H1 (cell line): ENCODE measurements around the gene STX8. TPM values are rescaled to one million over a fixed set of nuclear protein-coding genes. Genes with fewer than 3 reads are reported as not detected.

Source experiments
- CTCF ChIA-PET: fragments of 300-600 bp; sonication (Branson Sonifier 250); formaldehyde crosslinking; loops from one replicate; lab custom pipeline; 2021; ENCODE audit not compliant: partially characterized antibody; lab: Charles Lee
- POLR2A ChIA-PET: fragments of 300-600 bp; sonication (Branson Sonifier 250); formaldehyde crosslinking; loops from one replicate; lab custom pipeline; 2021; ENCODE audit warnings: inconsistent platforms; ENCODE audit not compliant: partially characterized antibody; lab: Charles Lee
- DNase-seq, 2 experiments: peaks; one replicate each; pipeline versions ENCODE4 v3.0.0 to v3.0.0-alpha.2; 2010 to 2022; ENCODE audit warnings: low spot score in 2 of 2, low read depth in 1 of 2, mixed read lengths in 1 of 2
- FAIRE-seq: peaks from 2 replicates; lab custom pipeline; 2011; peaks lifted over from hg19 to GRCh38; lab: Jason Lieb, UNC
- H2AFZ ChIP-seq: 2 replicates; pipeline ENCODE4 v1.8.1; 2012; ENCODE audit warnings: low read length, inconsistent platforms
- H2AK5ac ChIP-seq: 2 replicates; pipeline ENCODE4 v1.6.1; 2013; ENCODE audit warnings: low read depth, low read length
- H2BK120ac ChIP-seq: replicated peaks from 2 replicates; pipeline ENCODE3; 2013; ENCODE audit warnings: low read depth, low read length, inconsistent platforms
- H2BK12ac ChIP-seq: 2 replicates; pipeline ENCODE4 v1.6.1; 2013; ENCODE audit warnings: low read depth, low read length
- H2BK15ac ChIP-seq: 2 replicates; pipeline ENCODE4 v1.6.1; 2013; ENCODE audit warnings: low read length
- H2BK20ac ChIP-seq: 2 replicates; pipeline ENCODE4 v1.6.1; 2013; ENCODE audit warnings: low read length
- H2BK5ac ChIP-seq: 2 replicates; pipeline ENCODE4 v1.6.1; 2013; ENCODE audit warnings: low read depth, low read length
- H3K14ac ChIP-seq: 2 replicates; pipeline ENCODE4 v1.6.1; 2013; ENCODE audit warnings: inconsistent platforms; ENCODE audit not compliant: insufficient read length
- H3K18ac ChIP-seq: 2 replicates; pipeline ENCODE4 v1.6.1; 2013; ENCODE audit warnings: low read length; ENCODE audit errors: extremely low read depth
- H3K23ac ChIP-seq: 2 replicates; pipeline ENCODE4 v1.6.1; 2013; ENCODE audit warnings: inconsistent platforms; ENCODE audit not compliant: insufficient read length
- H3K23me2 ChIP-seq: 2 replicates; pipeline ENCODE4 v1.6.1; 2013; ENCODE audit warnings: low read depth, low read length
- H3K27ac ChIP-seq: 2 replicates; pipeline ENCODE4 v1.6.1; 2011; ENCODE audit warnings: low read depth, low read length, inconsistent platforms
- H3K27me3 ChIP-seq, 4 experiments: replicated peaks in 1 of 4; 1 replicate in 1 of 4; 2 replicates in 3 of 4; pipeline versions ENCODE4 v1.6.1 to v1.8.1; 2011 to 2013; ENCODE audit warnings: low read length in 3 of 4, mild to moderate bottlenecking in 3 of 4, inconsistent platforms in 2 of 4, mixed read lengths in 2 of 4, moderate library complexity in 1 of 4; ENCODE audit not compliant: control insufficient read depth in 3 of 4, insufficient read depth in 3 of 4; ENCODE audit errors: extremely low read depth in 1 of 4
- H3K36me3 ChIP-seq, 4 experiments: 2 replicates each; pipeline versions ENCODE4 v1.6.1 to v1.8.1; 2011 to 2013; ENCODE audit warnings: mild to moderate bottlenecking in 4 of 4, low read length in 3 of 4, moderate library complexity in 2 of 4, control low read depth in 1 of 4, inconsistent platforms in 1 of 4; ENCODE audit not compliant: insufficient read depth in 4 of 4, control insufficient read depth in 2 of 4
- H3K4ac ChIP-seq: replicated peaks from 2 replicates; pipeline ENCODE3; 2013; ENCODE audit warnings: low read length, low read depth, mixed read lengths, inconsistent platforms; ENCODE audit not compliant: insufficient read length
- H3K4me1 ChIP-seq, 4 experiments: replicated peaks in 1 of 4; 1 replicate in 1 of 4; 2 replicates in 3 of 4; pipeline versions ENCODE4 v1.6.1 to v1.8.1; 2011 to 2013; ENCODE audit warnings: low read length in 3 of 4, inconsistent platforms in 2 of 4, mixed read lengths in 1 of 4; ENCODE audit not compliant: insufficient read depth in 4 of 4, control insufficient read depth in 3 of 4
- H3K4me2 ChIP-seq, 2 experiments: 2 replicates each; pipeline versions ENCODE4 v1.6.1 to v1.8.1; 2011 to 2013; ENCODE audit warnings: low read depth in 2 of 2, low read length in 2 of 2, control low read depth in 1 of 2, inconsistent platforms in 1 of 2, mild to moderate bottlenecking in 1 of 2; ENCODE audit not compliant: insufficient read depth in 1 of 2
- H3K4me3 ChIP-seq, 4 experiments: fragments of 200-600, 300-600 bp in 1 of 4; sonication (generic), shearing (Covaris generic), sonication (Bioruptor Twin) in 1 of 4; 2 replicates each; pipeline versions ENCODE4 v1.5.1 to v1.8.1; 2011 to 2016; ENCODE audit warnings: low read length in 4 of 4, low read depth in 3 of 4, control low read depth in 2 of 4, inconsistent platforms in 2 of 4, mild to moderate bottlenecking in 2 of 4, mixed read lengths in 1 of 4, moderate library complexity in 1 of 4; ENCODE audit not compliant: insufficient read depth in 2 of 4; ENCODE audit errors: extremely low read depth in 1 of 4
- H3K56ac ChIP-seq: replicated peaks from 2 replicates; pipeline ENCODE3; 2013; ENCODE audit warnings: low read depth, mild to moderate bottlenecking, mixed read lengths, low read length, inconsistent platforms; ENCODE audit not compliant: insufficient read length
- H3K79me1 ChIP-seq: 2 replicates; pipeline ENCODE4 v1.6.1; 2013; ENCODE audit warnings: low read depth, low read length, control low read depth
- H3K79me2 ChIP-seq, 2 experiments: 2 replicates each; pipeline versions ENCODE4 v1.6.1 to v1.8.1; 2012 to 2013; ENCODE audit warnings: low read length in 2 of 2, mild to moderate bottlenecking in 2 of 2, inconsistent platforms in 1 of 2; ENCODE audit not compliant: insufficient read depth in 2 of 2, control insufficient read depth in 1 of 2
- H3K9ac ChIP-seq, 4 experiments: replicated peaks in 1 of 4; 1 replicate in 1 of 4; 2 replicates in 3 of 4; pipeline versions ENCODE4 v1.6.1 to v1.8.1; 2011 to 2013; ENCODE audit warnings: low read depth in 3 of 4, low read length in 3 of 4, control low read depth in 2 of 4, mild to moderate bottlenecking in 2 of 4, moderate library complexity in 2 of 4, inconsistent platforms in 1 of 4; ENCODE audit errors: extremely low read depth in 1 of 4
- H3K9me3 ChIP-seq, 2 experiments: 2 replicates each; pipeline versions ENCODE4 v1.6.1 to v1.8.1; 2012 to 2013; ENCODE audit warnings: mild to moderate bottlenecking in 2 of 2, moderate library complexity in 2 of 2, control low read depth in 1 of 2, inconsistent platforms in 1 of 2, low read depth in 1 of 2, low read length in 1 of 2, mixed read lengths in 1 of 2; ENCODE audit not compliant: insufficient read depth in 2 of 2
- H4K20me1 ChIP-seq, 2 experiments: replicated peaks in 1 of 2; 2 replicates each; pipeline versions ENCODE3 to v1.8.1; 2011 to 2013; ENCODE audit warnings: inconsistent platforms in 2 of 2, low read length in 2 of 2, mild to moderate bottlenecking in 1 of 2; ENCODE audit not compliant: insufficient read depth in 2 of 2, control insufficient read depth in 1 of 2
- H4K5ac ChIP-seq: 2 replicates; pipeline ENCODE4 v1.6.1; 2013; ENCODE audit warnings: low read length, low read depth, mixed read lengths, inconsistent platforms; ENCODE audit not compliant: insufficient read length
- H4K8ac ChIP-seq: 2 replicates; pipeline ENCODE4 v1.8.0; 2013; ENCODE audit warnings: mild to moderate bottlenecking, moderate library complexity, low read length, inconsistent platforms; ENCODE audit not compliant: insufficient read depth; ENCODE audit errors: extremely low read depth
- H4K91ac ChIP-seq: replicated peaks from 2 replicates; pipeline ENCODE3; 2013; ENCODE audit warnings: low read length, mixed read lengths, inconsistent platforms; ENCODE audit not compliant: insufficient read length
- ASH2L ChIP-seq: fragments of 200-600, 300-600 bp; sonication (generic); IDR thresholded peaks from one replicate; pipeline ENCODE4 v1.7.1; 2017; ENCODE audit warnings: low read length
- BCL11A ChIP-seq, 2 experiments: IDR thresholded peaks; one replicate each; pipeline ENCODE4 v1.6.1; 2011; ENCODE audit warnings: low read depth in 2 of 2, low read length in 2 of 2, mild to moderate bottlenecking in 2 of 2
- FOSL1 ChIP-seq: IDR thresholded peaks from 2 replicates; pipeline ENCODE4 v1.6.1; 2011; ENCODE audit warnings: mild to moderate bottlenecking, low read depth, low read length, moderate library complexity; ENCODE audit not compliant: insufficient read depth
- GABPA ChIP-seq: IDR thresholded peaks from 2 replicates; pipeline ENCODE4 v1.6.1; 2011; ENCODE audit warnings: mild to moderate bottlenecking, low read length, moderate library complexity, borderline replicate concordance; ENCODE audit not compliant: insufficient read depth
- KDM4A ChIP-seq: IDR thresholded peaks from one replicate; pipeline ENCODE4 v1.7.1; 2012; ENCODE audit warnings: low read depth, mild to moderate bottlenecking, moderate library complexity, low read length, inconsistent platforms; ENCODE audit not compliant: severe bottlenecking
- NRF1 ChIP-seq: IDR thresholded peaks from 2 replicates; pipeline ENCODE4 v1.6.1; 2011; ENCODE audit warnings: mild to moderate bottlenecking, low read depth, low read length, improper control_type of control experiment
- POLR2A ChIP-seq, 2 experiments: IDR thresholded peaks; 1 replicate in 1 of 2; 2 replicates in 1 of 2; pipeline ENCODE4 v1.6.1; 2011; ENCODE audit warnings: low read depth in 2 of 2, low read length in 2 of 2, mild to moderate bottlenecking in 2 of 2; ENCODE audit errors: control extremely low read depth in 1 of 2
- POLR2AphosphoS5 ChIP-seq: IDR thresholded peaks from 2 replicates; pipeline ENCODE4 v1.6.1; 2011; ENCODE audit warnings: low read depth, low read length
- POU5F1 ChIP-seq: IDR thresholded peaks from 2 replicates; pipeline ENCODE4 v1.6.1; 2011; ENCODE audit warnings: low read depth, mild to moderate bottlenecking, low read length, moderate library complexity
- RBBP5 ChIP-seq: IDR thresholded peaks from 2 replicates; pipeline ENCODE4 v1.7.1; 2012; ENCODE audit warnings: low read depth, mild to moderate bottlenecking, inconsistent platforms, low read length, moderate library complexity, borderline replicate concordance
- SIRT6 ChIP-seq: IDR thresholded peaks from one replicate; pipeline ENCODE4 v1.7.1; 2012; ENCODE audit warnings: low read length, inconsistent platforms
- SP2 ChIP-seq: IDR thresholded peaks from 2 replicates; pipeline ENCODE4 v1.6.1; 2012; ENCODE audit warnings: mild to moderate bottlenecking, low read length, inconsistent platforms
- TCF12 ChIP-seq: IDR thresholded peaks from 2 replicates; pipeline ENCODE4 v1.6.1; 2011; ENCODE audit warnings: low read depth, mild to moderate bottlenecking, low read length
- TEAD4 ChIP-seq: IDR thresholded peaks from 2 replicates; pipeline ENCODE4 v1.6.1; 2012; ENCODE audit warnings: low read depth, low read length, inconsistent platforms, mixed read lengths
- ZNF274 ChIP-seq: IDR thresholded peaks from 2 replicates; pipeline ENCODE4 v1.7.0; 2012; ENCODE audit warnings: low read length, borderline replicate concordance; ENCODE audit errors: extremely low read depth
- WGBS, 2 experiments: shearing (Covaris generic) in 1 of 2; methylation state at CpG; one replicate each; pipeline versions ENCODE4 v1.1.6 to v1.1.7; 2013 to 2015; ENCODE audit warnings: low lambda C conversion rate in 2 of 2, mixed read lengths in 2 of 2, inconsistent platforms in 1 of 2, low coverage in 1 of 2, missing lambda C conversion rate in 1 of 2; ENCODE audit not compliant: insufficient replicate concordance in 2 of 2, insufficient coverage in 1 of 2, insufficient read length in 1 of 2; ENCODE audit errors: extremely low coverage in 1 of 2, missing lambda C conversion rate in 1 of 2; 5-methylcytosine and 5-hydroxymethylcytosine counted together
- polyA plus RNA-seq, 7 experiments: library from polyadenylated mRNA; depleted of rRNA in 3 of 7; stranded (reverse) in 5 of 7; unstranded in 2 of 7; fragments of >200 nt in 5 of 7; fragments of 200-250 nt in 2 of 7; gene quantifications; 1 replicate in 5 of 7; 2 replicates in 1 of 7; 4 replicates in 1 of 7; pipeline versions ENCODE4 v1.2.1 to v1.2.3, GENCODE V29; 2011 to 2013; ENCODE audit warnings: missing spikeins in 2 of 7, mixed read lengths in 2 of 7
- total RNA-seq: library from RNA; stranded (reverse); fragmentation: NEBNext Ultra II Directional; extraction: Animal tissue kit (Norgen Biotek cat#: 25700); gene quantifications from 2 replicates; pipeline ENCODE4 v1.2.1, GENCODE V29; 2021

STX8 gene
- total and polyA plus RNA-seq, 2 of the 8 experiments (the other 6 are each of a cell fraction or from before 2014, with no cell fraction given) = 22.8 to 42.5 TPM

- no peak overlapping the region for H3K4me3 ChIP-seq
- H3K14ac ChIP-seq = no peak overlapping the region
- WGBS, 2 experiments = 85 to 100% methylated on average over 1 to 6 of the region's 6 CpGs
- no peaks in the 10 kb centered on the region; a peak in 1 of 4 replicates for H3K9me3 ChIP-seq
- DNase-seq = no peak
- H3K79me2 ChIP-seq = no peaks in the 10 kb centered on the region
- no peak overlapping the region for H3K4ac ChIP-seq
- no peak overlapping the region for H2AK5ac ChIP-seq
- H2BK120ac ChIP-seq = no peak overlapping the region
- H2BK12ac ChIP-seq = no peak overlapping the region
- no peak for FAIRE-seq
- H4K8ac ChIP-seq = no peak overlapping the region
- ChIA-PET POLR2A (no interaction called here), CTCF (interaction anchor here (0.6 to 1.4 kb wide), 4 partner anchors 17 to 823 kb away, joined by 3 to 4 read pairs (median 3); no protein-coding TSS in a partner anchor)
- H2AFZ ChIP-seq = no peak overlapping the region
- no peak overlapping the region for H4K91ac ChIP-seq
- no peak overlapping the region for H2BK15ac ChIP-seq
- H2BK20ac ChIP-seq = no peak overlapping the region
- no peaks in the 10 kb centered on the region for H3K4me1 ChIP-seq
- no peaks in the 10 kb centered on the region for H3K23me2 ChIP-seq
- no peaks in the 10 kb centered on the region for H4K20me1 ChIP-seq
- H3K27me3 ChIP-seq = no peaks in the 10 kb centered on the region
- no peaks in the 10 kb centered on the region for H3K36me3 ChIP-seq
- H3K18ac ChIP-seq = no peak overlapping the region
- no peak overlapping the region for H4K5ac ChIP-seq
- no peak overlapping the region for H3K4me2 ChIP-seq
- H3K9ac ChIP-seq = no peak overlapping the region
- H3K27ac ChIP-seq = no peak overlapping the region
- H2BK5ac ChIP-seq = no peak overlapping the region
- H3K79me1 ChIP-seq = no peaks in the 10 kb centered on the region
- H3K56ac ChIP-seq = no peak overlapping the region
- H3K23ac ChIP-seq = no peak overlapping the region
- no peak for TF ChIP-seq GABPA
- no peak for TF ChIP-seq SP2
- no peak for TF ChIP-seq ZNF274
- TF ChIP-seq FOSL1 = no peak
- no peak for TF ChIP-seq POLR2AphosphoS5
- no peak for TF ChIP-seq POLR2A (IDR thresholded peaks at IDR 0.05; ENCODE audit: control extremely low read depth in 1 of 2, low read depth in 2 of 2, low read length in 2 of 2)
- TF ChIP-seq NRF1 = no peak
- TF ChIP-seq TEAD4 = no peak
- TF ChIP-seq ASH2L = no peak
- TF ChIP-seq KDM4A = no peak
- TF ChIP-seq RBBP5 = no peak
- no peak for TF ChIP-seq TCF12
- no peak for TF ChIP-seq BCL11A (IDR thresholded peaks at IDR 0.05; ENCODE audit: low read depth in 2 of 2, low read length in 2 of 2)
- TF ChIP-seq POU5F1 = no peak
- no peak for TF ChIP-seq SIRT6
These were observed 143.3 kb downstream of the STX8 start for GRCh38 chr17:9432134-9432885.
